IMR-90 (cell line): Measurements from ENCODE around the gene DNAAF6. TPM values are rescaled to one million over a fixed set of nuclear protein-coding genes. Genes with fewer than 3 reads are reported as not detected.

Experiments
- ATAC-seq: fragments of 200-7000 bp; cut with Tn5 transposase; 2 replicates; pipeline ENCODE4 v1.9.1; 2020; ENCODE audit warnings: low read depth, mild to moderate bottlenecking, moderate library complexity
- Bru-seq: library from RNA; stranded (reverse); fragments of 400-500 nt; gene quantifications from one replicate; lab custom pipeline; 2021; lab: Mats Ljungman, UMichigan
- BruChase-seq, 2 experiments: library from RNA; stranded (reverse); fragments of 400-500 nt; gene quantifications; one replicate each; lab custom pipeline; 2021; lab: Mats Ljungman, UMichigan
- BruUV-seq: library from RNA; stranded (reverse); fragments of 400-500 nt; replicated peaks from 2 replicates; lab custom pipeline; 2021; lab: Mats Ljungman, UMichigan
- CTCF ChIA-PET: fragments of 300-600 bp; formaldehyde crosslinking; extraction: SDS; loops from one replicate; lab custom pipeline; 2021; ENCODE audit warnings: antibody characterized with exemption; lab: Yijun Ruan, JAX
- POLR2A ChIA-PET: fragments of 300-600 bp; sonication (Branson Sonifier 250); formaldehyde crosslinking; loops from one replicate; lab custom pipeline; 2022; ENCODE audit warnings: antibody characterized with exemption; ENCODE audit not compliant: unreplicated experiment; lab: Charles Lee
- DNase-seq: peaks from one replicate; pipeline ENCODE4 v3.0.0; 2013
- H2AFZ ChIP-seq: replicated peaks from 2 replicates; pipeline ENCODE3; 2013; ENCODE audit warnings: low read length, mild to moderate bottlenecking; ENCODE audit not compliant: poor library complexity
- H2AK5ac ChIP-seq: 2 replicates; pipeline ENCODE4 v1.6.1; 2013; ENCODE audit warnings: low read depth, low read length, inconsistent platforms
- H2AK9ac ChIP-seq: replicated peaks from 2 replicates; pipeline ENCODE3; 2013; ENCODE audit warnings: mild to moderate bottlenecking, low read depth, low read length, moderate library complexity; ENCODE audit not compliant: poor library complexity
- H2BK120ac ChIP-seq: 2 replicates; pipeline ENCODE4 v1.6.1; 2013; ENCODE audit warnings: low read depth, low read length, inconsistent platforms
- H2BK15ac ChIP-seq: 3 replicates; pipeline ENCODE4 v1.6.1; 2013; ENCODE audit warnings: low read depth, low read length, inconsistent platforms
- H2BK20ac ChIP-seq: 2 replicates; pipeline ENCODE4 v1.6.1; 2013; ENCODE audit warnings: low read depth, mild to moderate bottlenecking, inconsistent platforms, low read length, moderate library complexity
- H2BK5ac ChIP-seq: 2 replicates; pipeline ENCODE4 v1.6.1; 2013; ENCODE audit warnings: mild to moderate bottlenecking, low read depth, low read length, inconsistent platforms; ENCODE audit not compliant: poor library complexity, severe bottlenecking
- H3K14ac ChIP-seq: replicated peaks from 2 replicates; pipeline ENCODE4 v1.6.1; 2013; ENCODE audit warnings: low read depth, low read length, inconsistent platforms
- H3K18ac ChIP-seq: 2 replicates; pipeline ENCODE4 v1.6.1; 2013; ENCODE audit warnings: low read depth, low read length, control low read depth
- H3K23ac ChIP-seq: 2 replicates; pipeline ENCODE4 v1.6.1; 2013; ENCODE audit warnings: low read depth, low read length, inconsistent platforms
- H3K27ac ChIP-seq: 2 replicates; pipeline ENCODE4 v1.5.1; 2013; ENCODE audit warnings: mild to moderate bottlenecking, control low read depth, low read length; ENCODE audit not compliant: insufficient read depth
- H3K27me3 ChIP-seq: 2 replicates; pipeline ENCODE4 v1.6.1; 2013; ENCODE audit warnings: low read length; ENCODE audit not compliant: control insufficient read depth, insufficient read depth
- H3K36me3 ChIP-seq: 2 replicates; pipeline ENCODE4 v1.6.1; 2013; ENCODE audit warnings: low read length, mixed read lengths; ENCODE audit not compliant: control insufficient read depth, insufficient read depth
- H3K4ac ChIP-seq: 2 replicates; pipeline ENCODE4 v1.6.1; 2013; ENCODE audit warnings: low read depth, low read length, inconsistent platforms
- H3K4me1 ChIP-seq: 2 replicates; pipeline ENCODE4 v1.6.1; 2013; ENCODE audit warnings: low read length, mixed read lengths; ENCODE audit not compliant: control insufficient read depth, insufficient read depth
- H3K4me2 ChIP-seq: 2 replicates; pipeline ENCODE4 v1.6.1; 2013; ENCODE audit warnings: low read depth, mild to moderate bottlenecking, control low read depth, low read length, moderate library complexity
- H3K4me3 ChIP-seq: 2 replicates; pipeline ENCODE4 v1.5.1; 2013; ENCODE audit warnings: low read depth, mild to moderate bottlenecking, control low read depth, low read length, moderate library complexity; ENCODE audit not compliant: insufficient read depth
- H3K56ac ChIP-seq: 2 replicates; pipeline ENCODE4 v1.6.1; 2013; ENCODE audit warnings: low read length, inconsistent platforms; ENCODE audit not compliant: insufficient read depth; ENCODE audit errors: extremely low read depth
- H3K79me1 ChIP-seq, 2 experiments: 2 replicates each; pipeline ENCODE4 v1.6.1; 2013; ENCODE audit warnings: low read length in 2 of 2, inconsistent platforms in 1 of 2, low read depth in 1 of 2
- H3K9ac ChIP-seq: 2 replicates; pipeline ENCODE4 v1.6.1; 2013; ENCODE audit warnings: low read depth, low read length, control low read depth
- H3K9me1 ChIP-seq: 2 replicates; pipeline ENCODE4 v1.6.1; 2013; ENCODE audit warnings: low read length, inconsistent platforms; ENCODE audit not compliant: insufficient read depth
- H3K9me3 ChIP-seq: 2 replicates; pipeline ENCODE4 v1.6.1; 2013; ENCODE audit warnings: low read length; ENCODE audit not compliant: control insufficient read depth, insufficient read depth
- H4K20me1 ChIP-seq: 2 replicates; pipeline ENCODE4 v1.6.1; 2013; ENCODE audit warnings: low read length, inconsistent platforms; ENCODE audit not compliant: insufficient read depth
- H4K5ac ChIP-seq: 2 replicates; pipeline ENCODE4 v1.6.1; 2013; ENCODE audit warnings: mild to moderate bottlenecking, low read depth, low read length, control low read depth
- H4K8ac ChIP-seq, 2 experiments: 2 replicates each; pipeline ENCODE4 v1.6.1; 2013; ENCODE audit warnings: low read depth in 2 of 2, low read length in 2 of 2, control low read depth in 1 of 2, inconsistent platforms in 1 of 2
- H4K91ac ChIP-seq: 2 replicates; pipeline ENCODE4 v1.6.1; 2013; ENCODE audit warnings: low read depth, low read length, inconsistent platforms; ENCODE audit not compliant: insufficient read depth
- BHLHE40 ChIP-seq: fragments of 150-350 bp; IDR thresholded peaks from 2 replicates; pipeline ENCODE4 v1.6.1; 2016; ENCODE audit warnings: mild to moderate bottlenecking, low read depth, low read length
- CEBPB ChIP-seq: IDR thresholded peaks from 2 replicates; pipeline ENCODE4 v1.6.1; 2012; ENCODE audit warnings: low read depth, low read length, improper control_type of control experiment
- CHD1 ChIP-seq: IDR thresholded peaks from 2 replicates; pipeline ENCODE4 v1.6.1; 2012; ENCODE audit warnings: low read depth, low read length, improper control_type of control experiment
- CTCF ChIP-seq: conservative IDR thresholded peaks from 2 replicates; pipeline ENCODE4 v1.5.1; 2012; ENCODE audit warnings: mild to moderate bottlenecking, low read depth, low read length, improper control_type of control experiment
- FOS ChIP-seq: fragments of 150-350 bp; IDR thresholded peaks from 2 replicates; pipeline ENCODE4 v1.6.1; 2016; ENCODE audit warnings: low read depth, low read length
- MXI1 ChIP-seq: IDR thresholded peaks from 2 replicates; pipeline ENCODE4 v1.6.1; 2012; ENCODE audit warnings: low read depth, mild to moderate bottlenecking, low read length, moderate library complexity, borderline replicate concordance
- NFE2L2 ChIP-seq: fragments of 150-350 bp; IDR thresholded peaks from 2 replicates; pipeline ENCODE4 v1.6.1; 2016; ENCODE audit warnings: low read depth, mild to moderate bottlenecking, low read length
- POLR2A ChIP-seq: IDR thresholded peaks from 2 replicates; pipeline ENCODE4 v1.6.1; 2012; ENCODE audit warnings: mild to moderate bottlenecking, low read depth, low read length
- RAD21 ChIP-seq: IDR thresholded peaks from 2 replicates; pipeline ENCODE4 v1.6.1; 2012; ENCODE audit warnings: low read length, improper control_type of control experiment
- RCOR1 ChIP-seq: IDR thresholded peaks from 2 replicates; pipeline ENCODE4 v1.6.1; 2012; ENCODE audit warnings: mild to moderate bottlenecking, low read length, improper control_type of control experiment; ENCODE audit not compliant: insufficient replicate concordance
- RFX5 ChIP-seq: IDR thresholded peaks from 2 replicates; pipeline ENCODE4 v1.8.0; 2012; ENCODE audit warnings: low read depth, mild to moderate bottlenecking, low read length, moderate library complexity
- SMC3 ChIP-seq: fragments of 150-350 bp; IDR thresholded peaks from 2 replicates; pipeline ENCODE4 v1.6.1; 2016; ENCODE audit warnings: low read depth, mild to moderate bottlenecking, antibody characterized with exemption, low read length, moderate library complexity
- WGBS, 2 experiments: methylation state at CpG; one replicate each; pipeline versions ENCODE4 v1.1.5 to v1.1.7; 2013; ENCODE audit warnings: missing lambda C conversion rate in 2 of 2; ENCODE audit not compliant: insufficient read length in 1 of 2; ENCODE audit errors: extremely low coverage in 2 of 2; 5-methylcytosine and 5-hydroxymethylcytosine counted together
- dilution Hi-C: fragments of 300-500 bp; cut with HindIII; formaldehyde crosslinking; loops from one replicate; pipeline ENCODE4 v1.14.3; 2018; ENCODE audit warnings: low sequenced_read_pairs; ENCODE audit not compliant: unreplicated experiment
- in situ Hi-C: fragments of 300-500 bp; cut with MboI; formaldehyde crosslinking; loops from 3 replicates; pipeline ENCODE4 v1.14.3; 2019; ENCODE audit warnings: low sequenced_read_pairs, inconsistent platforms, mixed read lengths
- intact Hi-C: fragments of 100-400 bp; cut with micrococcal nuclease; formaldehyde crosslinking; loops from 2 replicates; pipeline ENCODE4 v1.10.0; 2022
- long read RNA-seq: library from polyadenylated mRNA; unstranded; transcript quantifications from one replicate; pipeline ENCODE4 v2.0.0, GENCODE V29; 2021; ENCODE audit not compliant: unreplicated experiment
- polyA plus RNA-seq, 3 experiments: library from polyadenylated mRNA; depleted of rRNA; stranded (reverse); fragments of >200 nt; gene quantifications; 2 replicates each; pipeline ENCODE4 v1.2.3, GENCODE V29; 2012; ENCODE audit warnings: low replicate concordance in 1 of 3
- total RNA-seq: library from RNA; depleted of rRNA; stranded (reverse); fragments of >200 nt; gene quantifications from 2 replicates; pipeline ENCODE4 v1.2.3, GENCODE V29; 2012; rRNA removed
- TF ChIP-seq, protein P1 (sequence below): fragments of 150-350 bp; IDR thresholded peaks from 2 replicates; pipeline ENCODE4 v1.6.1; 2017; ENCODE audit warnings: mild to moderate bottlenecking, antibody characterized with exemption, low read length, low read depth

The DNAAF6 gene
- total RNA-seq = not detected in 2 replicates
- polyA plus RNA-seq (2012; rRNA removed) = not detected in 2 replicates
- not detected in 2 replicates for polyA plus RNA-seq (2012; cell fraction: cytosol; rRNA removed)
- polyA plus RNA-seq (2012; cell fraction: nucleus; rRNA removed; ENCODE audit: low replicate concordance) = not detected in 2 replicates
- Bru-seq, nascent RNA = not detected
- not detected for BruChase-seq, experiment 1, labeled RNA remaining after a 6-hour chase
- not detected for BruChase-seq, experiment 2, labeled RNA remaining after a 2-hour chase
- long read RNA-seq = 0 reads

- H2AK9ac ChIP-seq = no peak within 1 kb of the TSS
- no peak within 1 kb of the TSS for H2BK120ac ChIP-seq
- H3K4ac ChIP-seq = no peak within 1 kb of the TSS
- H3K23ac ChIP-seq = no peak within 1 kb of the TSS
- no peak within 1 kb of the TSS for H2AK5ac ChIP-seq
- H4K8ac ChIP-seq = no peak within 1 kb of the TSS
- no peak within 1 kb of the TSS for H2BK5ac ChIP-seq
- H3K18ac ChIP-seq = no peak within 1 kb of the TSS
- no peaks in the 10 kb centered on the region for H3K9me1 ChIP-seq
- peak within 1 kb of the TSS; percentile 60 for H2AFZ ChIP-seq
- no peak for DNase-seq
- no peaks in the 10 kb centered on the region for H3K79me1 ChIP-seq
- CTCF ChIA-PET = no interaction called here
- no peak within 1 kb of the TSS for H4K91ac ChIP-seq
- H4K5ac ChIP-seq = no peak within 1 kb of the TSS
- no peaks in the 10 kb centered on the region for H4K20me1 ChIP-seq
- no peaks in the 10 kb centered on the region for H3K4me1 ChIP-seq
- H2BK15ac ChIP-seq = no peak within 1 kb of the TSS
- no peak within 1 kb of the TSS for H3K9ac ChIP-seq
- no peaks in the 10 kb centered on the region for H3K9me3 ChIP-seq
- intact Hi-C loops (no loop called here), in situ Hi-C loops (no loop called here), dilution Hi-C loops (no loop called here)
- H3K4me3 ChIP-seq = peak within 1 kb of the TSS; percentile 33
- no peaks in the 10 kb centered on the region for H3K36me3 ChIP-seq
- peaks cover 2% of the 10 kb centered on the region for H3K27me3 ChIP-seq
- no peak within 1 kb of the TSS for H2BK20ac ChIP-seq
- H3K4me2 ChIP-seq = peak within 1 kb of the TSS; percentile 66
- WGBS, 2 experiments = 30% methylated on average over 21 of the region's 66 CpGs; no CpG with 5 or more reads in 1 of the 2 experiments
- no peak within 1 kb of the TSS for H3K14ac ChIP-seq
- POLR2A ChIA-PET = no interaction called here
- no peak within 1 kb of the TSS for H3K27ac ChIP-seq
- no peak within 1 kb of the TSS for H3K56ac ChIP-seq
- BruUV-seq = no TSS peak
- peak; percentile 57 for ATAC-seq
- TF ChIP-seq POLR2A (no peak), SMC3 (no peak), MXI1 (no peak), CEBPB (no peak), CTCF (no peak), NFE2L2 (no peak), RCOR1 (no peak), RAD21 (no peak), CHD1 (no peak), RFX5 (no peak), FOS (no peak), BHLHE40 (no peak)
- TF ChIP-seq, protein P1, sequence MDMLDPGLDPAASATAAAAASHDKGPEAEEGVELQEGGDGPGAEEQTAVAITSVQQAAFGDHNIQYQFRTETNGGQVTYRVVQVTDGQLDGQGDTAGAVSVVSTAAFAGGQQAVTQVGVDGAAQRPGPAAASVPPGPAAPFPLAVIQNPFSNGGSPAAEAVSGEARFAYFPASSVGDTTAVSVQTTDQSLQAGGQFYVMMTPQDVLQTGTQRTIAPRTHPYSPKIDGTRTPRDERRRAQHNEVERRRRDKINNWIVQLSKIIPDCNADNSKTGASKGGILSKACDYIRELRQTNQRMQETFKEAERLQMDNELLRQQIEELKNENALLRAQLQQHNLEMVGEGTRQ = no peak
Observed at GRCh38 chrX:107205770-107206696, at the start of gene DNAAF6, which contains the start of gene NUP62CL. DNAAF6 (plus strand) TSS chrX:107206611; CDS start chrX:107212876, 6,265 bp downstream. NUP62CL (minus strand) TSS chrX:107206433; CDS start chrX:107175146, 31,287 bp downstream.
